K562 (cell line): ENCODE measurements around the gene GLMP. TPM values are rescaled to one million over a fixed set of nuclear protein-coding genes. Genes with fewer than 3 reads are reported as not detected.

Source experiments
- ARID2 ChIP-seq: fragments of 450-650 bp; IDR thresholded peaks from 2 replicates; pipeline ENCODE4 v1.6.1; 2017; ENCODE audit warnings: antibody characterized with exemption, mild to moderate bottlenecking
- CC2D1A ChIP-seq: fragments of 450-650 bp; IDR thresholded peaks from 2 replicates; pipeline ENCODE4 v1.6.1; 2017; ENCODE audit warnings: mild to moderate bottlenecking
- CEBPB ChIP-seq: fragments of 450-650 bp; IDR thresholded peaks from 2 replicates; pipeline ENCODE4 v1.6.1; 2016; ENCODE audit warnings: missing genetic modification characterization, missing compliant biosample characterization
- ELF1 ChIP-seq: fragments of 200-800 bp; sonication (Bioruptor generic); IDR thresholded peaks from 2 replicates; pipeline ENCODE4 v1.6.1; 2016; ENCODE audit warnings: missing genetic modification characterization, missing compliant biosample characterization
- KAT8 ChIP-seq: fragments of 450-650 bp; IDR thresholded peaks from 2 replicates; pipeline ENCODE4 v1.6.1; 2016; ENCODE audit warnings: low read depth, mild to moderate bottlenecking
- KLF1 ChIP-seq: fragments of 450-650 bp; IDR thresholded peaks from 2 replicates; pipeline ENCODE4 v1.6.1; 2016; ENCODE audit warnings: missing genetic modification characterization, missing compliant biosample characterization
- MIER1 ChIP-seq: fragments of 450-650 bp; IDR thresholded peaks from 2 replicates; pipeline ENCODE4 v1.6.1; 2016; ENCODE audit warnings: antibody characterized with exemption, mild to moderate bottlenecking, low read depth
- MYBL2 ChIP-seq, 2 experiments: fragments of 450-650 bp in 1 of 2; sonication (generic) in 1 of 2; formaldehyde crosslinking in 1 of 2; IDR thresholded peaks; 2 replicates each; pipeline versions ENCODE4 v1.6.1 to v1.8.1; 2017 to 2022; ENCODE audit warnings: borderline replicate concordance in 1 of 2, inconsistent platforms in 1 of 2, low read depth in 1 of 2, mild to moderate bottlenecking in 1 of 2, missing genetic modification reagents in 1 of 2, moderate library complexity in 1 of 2
- NCOA6 ChIP-seq: fragments of 450-650 bp; IDR thresholded peaks from 2 replicates; pipeline ENCODE4 v1.6.1; 2017; ENCODE audit warnings: mild to moderate bottlenecking
- PHF20 ChIP-seq: fragments of 450-650 bp; IDR thresholded peaks from 2 replicates; pipeline ENCODE4 v1.6.1; 2018; ENCODE audit not compliant: partially characterized antibody
- PTBP1 ChIP-seq: fragments of 200-400 bp; formaldehyde crosslinking; IDR thresholded peaks from 2 replicates; pipeline ENCODE4 v1.6.1; 2017; ENCODE audit warnings: low read depth, low read length
- RBM14 ChIP-seq: fragments of 200-400 bp; formaldehyde crosslinking; IDR thresholded peaks from 2 replicates; pipeline ENCODE4 v1.6.1; 2018; ENCODE audit warnings: low read depth, mild to moderate bottlenecking, low read length, moderate library complexity, borderline replicate concordance; ENCODE audit not compliant: insufficient read depth
- SAP30 ChIP-seq: fragments of 200-600 bp; sonication (generic); IDR thresholded peaks from 2 replicates; pipeline ENCODE4 v1.6.1; 2012; ENCODE audit warnings: borderline replicate concordance, low read depth, mild to moderate bottlenecking, moderate library complexity, low read length, control low read depth, inconsistent platforms; ENCODE audit not compliant: insufficient read depth, poor library complexity, severe bottlenecking
- SMARCA5 ChIP-seq: fragments of 450-650 bp; IDR thresholded peaks from 2 replicates; pipeline ENCODE4 v1.6.1; 2016
- TAF7 ChIP-seq: fragments of 450-650 bp; IDR thresholded peaks from 2 replicates; pipeline ENCODE4 v1.6.1; 2016; ENCODE audit warnings: missing genetic modification characterization, missing compliant biosample characterization
- TEAD1 ChIP-seq, 2 experiments: fragments of 450-650 bp in 1 of 2; sonication (generic) in 1 of 2; formaldehyde crosslinking; IDR thresholded peaks; 2 replicates each; pipeline versions ENCODE4 v1.4.0 to v1.8.0; 2020 to 2022; ENCODE audit warnings: mild to moderate bottlenecking in 2 of 2, missing genetic modification reagents in 1 of 2
- ZC3H4 ChIP-seq: sonication (generic); formaldehyde crosslinking; IDR thresholded peaks from 2 replicates; pipeline ENCODE4 v1.9.0; 2021; ENCODE audit warnings: missing genetic modification reagents, borderline replicate concordance
- ZNF24 ChIP-seq: fragments of 450-650 bp; IDR thresholded peaks from 2 replicates; pipeline ENCODE4 v1.6.1; 2016
- ZNF431 ChIP-seq: sonication (generic); formaldehyde crosslinking; IDR thresholded peaks from 2 replicates; pipeline ENCODE4 v1.8.0; 2022; ENCODE audit warnings: mild to moderate bottlenecking, missing genetic modification reagents
- ZNF695 ChIP-seq: fragments of 450-650 bp; formaldehyde crosslinking; IDR thresholded peaks from 2 replicates; pipeline ENCODE4 v1.4.0; 2020; ENCODE audit warnings: mild to moderate bottlenecking, moderate library complexity
- polyA plus RNA-seq, 8 experiments: library from polyadenylated mRNA; depleted of rRNA in 4 of 8; stranded (reverse) in 5 of 8; unstranded in 3 of 8; fragments of >200 nt; fragmentation: Nextera tagmentation in 2 of 8; fragmentation: Illumina TruSeq in 1 of 8; extraction: Ambion mirVana in 2 of 8; extraction: Trizol in 1 of 8; gene quantifications; 2 replicates each; pipeline versions ENCODE4 v1.2.1 to v1.2.3, GENCODE V29; 2011 to 2014; ENCODE audit warnings: inconsistent platforms in 1 of 8, missing spikeins in 1 of 8
- total RNA-seq, 7 experiments: library from RNA; depleted of rRNA in 6 of 7; stranded (reverse); fragments of >200 nt in 6 of 7; fragmentation: Illumina TruSeq in 2 of 7; extraction: Trizol in 2 of 7; gene quantifications; 2 replicates each; pipeline versions ENCODE4 v1.2.1 to v1.2.3, GENCODE V29; 2011 to 2021; ENCODE audit warnings: low replicate concordance in 1 of 7
- TF ChIP-seq, protein P1 (sequence below): fragments of 450-650 bp; IDR thresholded peaks from 2 replicates; pipeline ENCODE4 v1.6.1; 2017; ENCODE audit warnings: antibody characterized with exemption
- TF ChIP-seq, protein P2 (sequence below), 2 experiments: fragments of 450-650 bp; conservative IDR thresholded peaks; 2 replicates each; pipeline ENCODE4 v1.6.1; 2017; ENCODE audit warnings: mild to moderate bottlenecking in 2 of 2, moderate library complexity in 2 of 2
- TF ChIP-seq, protein P3 (sequence below): fragments of 450-650 bp; IDR thresholded peaks from 2 replicates; pipeline ENCODE4 v1.6.1; 2016; ENCODE audit warnings: low read depth, mild to moderate bottlenecking, moderate library complexity
- TF ChIP-seq, protein P4 (sequence below): sonication (generic); formaldehyde crosslinking; IDR thresholded peaks from 2 replicates; pipeline ENCODE4 v1.5.0; 2020; ENCODE audit warnings: missing genetic modification reagents

Gene GLMP
- total and polyA plus RNA-seq, 9 of the 15 experiments (the other 6 are each of a cell fraction or from before 2014, with no cell fraction given), result 8.3 to 28.2 (median 22.4) TPM

DNA sequence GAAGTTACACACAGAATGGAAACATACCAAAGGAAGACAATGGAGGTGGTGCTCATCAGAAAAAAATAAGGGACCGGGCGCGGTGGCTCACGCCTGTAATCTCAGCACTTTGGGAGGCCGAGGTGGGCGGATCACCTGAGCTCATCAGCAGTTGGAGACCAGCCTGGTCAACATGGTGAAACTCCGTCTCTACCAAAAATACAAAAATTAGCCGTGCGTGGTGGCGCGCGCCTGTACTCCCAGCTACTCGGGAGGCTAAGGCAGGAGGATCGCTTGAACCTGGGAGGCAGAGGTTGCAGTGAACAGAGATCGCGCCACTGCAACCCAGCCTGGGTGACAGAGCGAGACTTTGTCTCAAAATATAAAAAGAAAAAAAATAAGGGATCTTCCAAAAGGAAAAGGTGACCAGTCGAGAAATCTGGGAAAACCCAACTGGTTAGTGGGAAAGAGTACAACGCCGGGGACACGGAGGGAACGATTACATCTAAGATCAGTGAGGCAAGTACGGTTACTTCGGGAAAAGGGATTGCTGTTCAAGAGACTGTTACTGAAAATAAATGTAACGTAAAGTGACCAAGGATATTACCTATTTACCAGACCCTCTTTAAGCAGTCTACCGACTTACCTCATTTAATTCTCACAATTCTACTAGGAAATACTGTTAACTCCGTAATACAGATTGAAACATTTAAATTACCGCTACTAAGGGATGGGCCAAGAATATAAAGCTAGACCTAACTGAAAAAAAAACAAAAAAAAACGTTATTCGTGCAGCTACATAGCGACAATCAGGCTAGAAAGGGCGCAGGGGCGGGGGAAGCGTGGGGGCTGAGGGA lies 41.8 kb upstream of the GLMP start (continued):
- TF ChIP-seq MYBL2 (IDR thresholded peaks at IDR 0.05; ENCODE audit: low read depth), result no peak
- TF ChIP-seq MYBL2 (CRISPR knock-in tag; IDR thresholded peaks at IDR 0.05; ENCODE audit: borderline replicate concordance), result no peak
- TF ChIP-seq, protein P1, sequence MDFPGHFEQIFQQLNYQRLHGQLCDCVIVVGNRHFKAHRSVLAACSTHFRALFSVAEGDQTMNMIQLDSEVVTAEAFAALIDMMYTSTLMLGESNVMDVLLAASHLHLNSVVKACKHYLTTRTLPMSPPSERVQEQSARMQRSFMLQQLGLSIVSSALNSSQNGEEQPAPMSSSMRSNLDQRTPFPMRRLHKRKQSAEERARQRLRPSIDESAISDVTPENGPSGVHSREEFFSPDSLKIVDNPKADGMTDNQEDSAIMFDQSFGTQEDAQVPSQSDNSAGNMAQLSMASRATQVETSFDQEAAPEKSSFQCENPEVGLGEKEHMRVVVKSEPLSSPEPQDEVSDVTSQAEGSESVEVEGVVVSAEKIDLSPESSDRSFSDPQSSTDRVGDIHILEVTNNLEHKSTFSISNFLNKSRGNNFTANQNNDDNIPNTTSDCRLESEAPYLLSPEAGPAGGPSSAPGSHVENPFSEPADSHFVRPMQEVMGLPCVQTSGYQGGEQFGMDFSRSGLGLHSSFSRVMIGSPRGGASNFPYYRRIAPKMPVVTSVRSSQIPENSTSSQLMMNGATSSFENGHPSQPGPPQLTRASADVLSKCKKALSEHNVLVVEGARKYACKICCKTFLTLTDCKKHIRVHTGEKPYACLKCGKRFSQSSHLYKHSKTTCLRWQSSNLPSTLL, result peak; percentile 40; the same call in 1 of the 2 replicates
- TF ChIP-seq, protein P2, sequence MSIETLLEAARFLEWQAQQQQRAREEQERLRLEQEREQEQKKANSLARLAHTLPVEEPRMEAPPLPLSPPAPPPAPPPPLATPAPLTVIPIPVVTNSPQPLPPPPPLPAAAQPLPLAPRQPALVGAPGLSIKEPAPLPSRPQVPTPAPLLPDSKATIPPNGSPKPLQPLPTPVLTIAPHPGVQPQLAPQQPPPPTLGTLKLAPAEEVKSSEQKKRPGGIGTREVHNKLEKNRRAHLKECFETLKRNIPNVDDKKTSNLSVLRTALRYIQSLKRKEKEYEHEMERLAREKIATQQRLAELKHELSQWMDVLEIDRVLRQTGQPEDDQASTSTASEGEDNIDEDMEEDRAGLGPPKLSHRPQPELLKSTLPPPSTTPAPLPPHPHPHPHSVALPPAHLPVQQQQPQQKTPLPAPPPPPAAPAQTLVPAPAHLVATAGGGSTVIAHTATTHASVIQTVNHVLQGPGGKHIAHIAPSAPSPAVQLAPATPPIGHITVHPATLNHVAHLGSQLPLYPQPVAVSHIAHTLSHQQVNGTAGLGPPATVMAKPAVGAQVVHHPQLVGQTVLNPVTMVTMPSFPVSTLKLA (conservative IDR thresholded peaks at IDR 0.05), result no peak
- no peak for TF ChIP-seq RBM14
- peak; percentile 88 for TF ChIP-seq SMARCA5
- TF ChIP-seq SAP30, result peak; percentile 62
- TF ChIP-seq ZC3H4 (CRISPR knock-in tag), result no peak
- no peak for TF ChIP-seq CC2D1A
- no peak for TF ChIP-seq KLF1 (tag)
- TF ChIP-seq, protein P3, sequence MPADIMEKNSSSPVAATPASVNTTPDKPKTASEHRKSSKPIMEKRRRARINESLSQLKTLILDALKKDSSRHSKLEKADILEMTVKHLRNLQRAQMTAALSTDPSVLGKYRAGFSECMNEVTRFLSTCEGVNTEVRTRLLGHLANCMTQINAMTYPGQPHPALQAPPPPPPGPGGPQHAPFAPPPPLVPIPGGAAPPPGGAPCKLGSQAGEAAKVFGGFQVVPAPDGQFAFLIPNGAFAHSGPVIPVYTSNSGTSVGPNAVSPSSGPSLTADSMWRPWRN, result no peak
- 0 out of 2 replicates have a peak, but pooled peaks have one; percentile 49 for TF ChIP-seq PTBP1
- TF ChIP-seq, protein P4, sequence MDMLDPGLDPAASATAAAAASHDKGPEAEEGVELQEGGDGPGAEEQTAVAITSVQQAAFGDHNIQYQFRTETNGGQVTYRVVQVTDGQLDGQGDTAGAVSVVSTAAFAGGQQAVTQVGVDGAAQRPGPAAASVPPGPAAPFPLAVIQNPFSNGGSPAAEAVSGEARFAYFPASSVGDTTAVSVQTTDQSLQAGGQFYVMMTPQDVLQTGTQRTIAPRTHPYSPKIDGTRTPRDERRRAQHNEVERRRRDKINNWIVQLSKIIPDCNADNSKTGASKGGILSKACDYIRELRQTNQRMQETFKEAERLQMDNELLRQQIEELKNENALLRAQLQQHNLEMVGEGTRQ (CRISPR knock-in tag), result no peak
- no peak for TF ChIP-seq CEBPB (tag)
- TF ChIP-seq MIER1, result no peak
- peak; percentile 34 for TF ChIP-seq PHF20
- TF ChIP-seq NCOA6, result no peak
- no peak; the same call in 1 of the 2 replicates for TF ChIP-seq ELF1
- TF ChIP-seq ARID2, result no peak
- TF ChIP-seq TAF7 (tag), result no peak
- TF ChIP-seq ZNF24, result no peak
- TF ChIP-seq ZNF695 (CRISPR knock-in tag), result no peak
- TF ChIP-seq KAT8, result no peak
- no peak for TF ChIP-seq TEAD1 (CRISPR knock-in tag; IDR thresholded peaks at IDR 0.05)
- 0 out of 2 replicates have a peak, but pooled peaks have one; percentile 12 for TF ChIP-seq ZNF431 (CRISPR knock-in tag)
